Testis (tissue), 2 donors: Measurements from ENCODE around the gene PPARA.

Experiments
- POLR2A ChIP-seq: fragments of 450-650 bp; IDR thresholded peaks from one replicate; pipeline ENCODE4 v1.6.1; 2017; ENCODE audit warnings: antibody characterized with exemption, mild to moderate bottlenecking, moderate library complexity
- TF ChIP-seq, protein P1 (sequence below), 3 experiments: fragments of 450-650 bp in 2 of 3; fragments of 200-600 bp in 1 of 3; sonication (generic) in 1 of 3; IDR thresholded peaks; one replicate each; pipeline ENCODE4 v1.5.1; 2016 to 2019; ENCODE audit warnings: antibody characterized with exemption in 3 of 3, mild to moderate bottlenecking in 2 of 3, moderate library complexity in 1 of 3

DNA sequence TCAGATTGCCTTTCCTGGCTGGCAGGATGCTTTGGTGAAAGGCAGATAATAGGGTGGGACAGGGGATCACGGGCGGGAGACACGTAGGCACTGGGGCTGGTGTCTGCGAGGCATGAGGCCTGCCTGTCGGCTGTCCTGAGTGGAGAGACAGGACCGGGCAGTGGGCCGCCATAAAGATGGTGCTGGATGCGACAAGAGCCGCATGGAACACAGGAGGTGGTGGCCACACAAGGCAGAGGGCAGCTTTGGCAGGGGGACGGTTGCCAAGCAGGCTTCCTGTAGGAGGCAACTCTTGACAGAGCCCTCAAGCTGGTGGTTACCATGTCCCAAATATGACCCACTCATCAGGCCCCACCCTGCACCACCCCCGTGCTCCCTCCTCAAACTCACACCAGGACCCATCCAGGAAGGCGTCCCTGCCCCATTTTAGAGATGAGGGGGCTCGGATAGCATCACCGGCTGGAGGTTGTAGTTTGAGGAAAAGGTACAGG, 4.9 kb upstream of the PPARA start:
- TF ChIP-seq, protein P1, sequence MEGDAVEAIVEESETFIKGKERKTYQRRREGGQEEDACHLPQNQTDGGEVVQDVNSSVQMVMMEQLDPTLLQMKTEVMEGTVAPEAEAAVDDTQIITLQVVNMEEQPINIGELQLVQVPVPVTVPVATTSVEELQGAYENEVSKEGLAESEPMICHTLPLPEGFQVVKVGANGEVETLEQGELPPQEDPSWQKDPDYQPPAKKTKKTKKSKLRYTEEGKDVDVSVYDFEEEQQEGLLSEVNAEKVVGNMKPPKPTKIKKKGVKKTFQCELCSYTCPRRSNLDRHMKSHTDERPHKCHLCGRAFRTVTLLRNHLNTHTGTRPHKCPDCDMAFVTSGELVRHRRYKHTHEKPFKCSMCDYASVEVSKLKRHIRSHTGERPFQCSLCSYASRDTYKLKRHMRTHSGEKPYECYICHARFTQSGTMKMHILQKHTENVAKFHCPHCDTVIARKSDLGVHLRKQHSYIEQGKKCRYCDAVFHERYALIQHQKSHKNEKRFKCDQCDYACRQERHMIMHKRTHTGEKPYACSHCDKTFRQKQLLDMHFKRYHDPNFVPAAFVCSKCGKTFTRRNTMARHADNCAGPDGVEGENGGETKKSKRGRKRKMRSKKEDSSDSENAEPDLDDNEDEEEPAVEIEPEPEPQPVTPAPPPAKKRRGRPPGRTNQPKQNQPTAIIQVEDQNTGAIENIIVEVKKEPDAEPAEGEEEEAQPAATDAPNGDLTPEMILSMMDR (IDR thresholded peaks at IDR 0.05): no peak
- TF ChIP-seq POLR2A: no peak
